ENCODE data around the gene KDM4B.

Gene KDM4B

DNA sequence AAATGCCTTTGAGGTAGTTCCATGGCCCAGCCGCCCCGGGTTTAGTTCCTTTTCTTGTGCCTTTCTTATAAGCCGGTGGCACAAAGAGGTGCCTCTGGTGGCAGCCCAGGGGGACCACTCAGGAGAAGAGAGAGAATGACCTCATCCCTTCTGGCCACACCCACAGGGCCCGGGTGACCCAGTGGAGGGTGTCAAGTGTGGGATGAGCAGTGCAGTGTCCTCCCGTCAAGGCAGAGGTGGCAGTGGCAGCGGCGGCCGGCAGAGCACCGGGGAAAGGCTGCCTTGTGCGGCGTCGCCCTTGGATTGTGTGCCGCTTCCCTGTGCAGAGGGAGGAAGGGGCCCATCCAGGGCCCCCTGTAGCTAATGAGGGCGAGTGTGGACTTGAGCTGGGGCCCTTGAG lies 47.9 kb downstream of the KDM4B start:
- no peak for DNase-seq

- DNase-seq: no peak
Observed at GRCh38 chr19:5017235-5017634, 48.3 kb downstream of the KDM4B start.

- no peak for DNase-seq
Observed at GRCh38 chr19:5018224-5019015, 49.5 kb downstream of the KDM4B start.

DNA sequence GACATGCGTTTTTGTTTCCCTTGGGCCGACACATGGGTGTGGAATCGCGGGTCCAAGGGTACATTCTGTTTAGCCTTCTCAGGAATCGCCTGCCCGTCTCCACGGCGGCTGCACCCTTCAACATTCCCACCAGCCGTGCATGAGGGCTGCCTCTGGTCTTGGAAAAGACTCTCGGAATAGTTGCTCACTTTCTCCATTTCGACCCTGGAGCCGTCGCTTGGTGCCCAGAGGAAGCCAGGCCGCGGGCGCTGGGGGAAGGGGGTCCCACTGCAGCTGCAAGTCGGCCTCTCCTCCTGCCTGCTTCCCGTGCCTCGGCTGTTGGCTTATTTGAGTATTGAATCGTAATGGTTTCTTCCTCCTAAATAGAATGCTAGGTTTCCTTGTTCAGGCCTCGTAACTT lies 51.5 kb downstream of the KDM4B start:
- no peak for DNase-seq

GRCh38 chr19:5021046-5021445 lies 52.1 kb downstream of the KDM4B start:
- no peak for DNase-seq

GRCh38 chr19:5022066-5022860 lies 53.4 kb downstream of the KDM4B start:
- DNase-seq: no peak

DNA sequence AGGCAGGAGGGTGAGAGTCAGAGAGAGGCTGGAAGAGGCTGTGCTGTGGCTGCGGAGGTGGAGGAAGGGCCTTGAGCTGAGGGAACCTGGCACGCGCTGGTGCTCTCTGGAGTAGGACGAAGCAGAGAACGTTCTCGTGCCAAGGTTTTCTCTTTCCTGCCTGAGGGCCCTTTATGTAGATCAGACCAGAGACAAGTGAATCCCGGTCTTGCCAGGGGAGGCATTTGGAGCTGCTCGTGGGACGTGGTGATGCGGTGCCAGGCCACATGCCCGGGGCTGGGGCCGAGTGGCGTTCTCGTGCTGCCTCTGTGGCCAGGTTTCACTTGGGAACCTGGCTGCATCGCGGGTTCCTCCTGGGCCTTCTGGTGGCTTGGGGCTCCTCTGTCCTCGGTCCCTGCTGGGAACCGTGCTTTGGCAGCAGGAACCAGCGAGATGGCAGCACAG lies 54.2 kb downstream of the KDM4B start:
- peak; percentile 56 for DNase-seq

GRCh38 chr19:5024282-5024681 lies 55.4 kb downstream of the KDM4B start:
- DNase-seq: no peak

GRCh38 chr19:5025027-5025426 lies 56.1 kb downstream of the KDM4B start:
- DNase-seq: no peak

DNA sequence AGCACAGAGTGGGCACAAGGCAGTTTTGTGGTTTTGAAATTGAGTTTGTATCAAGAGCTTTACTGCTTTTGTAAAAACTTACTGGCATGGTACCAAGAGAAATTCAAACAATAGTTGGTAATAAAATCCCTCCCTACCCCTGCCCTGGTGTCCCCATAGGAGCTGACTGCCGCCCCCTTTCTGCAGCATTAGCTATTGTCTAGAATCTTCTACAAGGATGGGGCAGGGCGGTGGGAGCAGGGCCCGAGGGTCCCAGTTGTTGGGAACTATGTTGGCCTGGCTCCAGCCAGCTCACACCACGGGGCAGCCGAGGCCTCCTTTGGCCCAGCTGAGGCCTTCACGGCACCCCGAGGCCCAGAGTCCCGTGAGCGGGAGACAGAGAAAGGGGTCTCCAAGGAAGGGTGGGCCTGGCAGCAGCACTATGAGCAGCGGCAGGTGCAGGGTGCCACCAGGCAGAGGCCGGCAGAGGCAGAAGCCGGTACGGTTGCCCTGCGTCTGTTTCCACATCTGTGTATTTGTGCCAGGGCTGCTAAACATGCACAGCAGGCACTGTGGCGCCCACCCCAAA lies 57.9 kb downstream of the KDM4B start:
- DNase-seq: no peak

DNA sequence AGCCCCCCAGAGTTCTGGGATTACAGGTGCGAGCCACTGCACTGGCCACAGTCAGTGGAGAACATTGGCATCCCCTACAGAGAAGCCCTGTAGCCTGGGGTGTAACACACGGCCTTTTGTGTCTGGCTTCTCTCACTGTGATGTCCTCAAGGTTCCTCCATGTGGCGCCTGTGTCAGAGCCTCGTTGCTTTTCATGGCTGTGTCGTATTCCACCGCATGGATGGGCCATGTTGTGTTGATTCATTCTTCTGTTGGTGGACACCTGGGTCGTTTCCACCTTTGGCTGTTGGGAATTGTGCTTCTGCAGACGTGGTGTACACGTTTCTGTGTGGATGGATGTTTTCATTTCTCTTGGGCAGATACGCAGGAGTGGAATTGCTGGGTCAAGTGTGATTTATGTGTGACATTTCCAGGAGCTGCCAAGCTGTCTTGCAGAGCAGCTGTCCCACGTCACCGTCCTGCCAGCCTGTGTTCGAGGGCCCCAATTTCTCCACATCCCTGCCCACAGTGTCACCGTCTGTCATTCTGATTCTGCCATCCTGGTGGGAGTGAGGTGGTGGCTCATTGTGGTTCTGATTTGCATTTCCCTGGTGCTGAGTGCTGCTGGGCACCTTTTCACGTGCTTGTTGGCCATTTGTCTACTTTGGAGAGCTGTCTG lies 59.4 kb downstream of the KDM4B start:
- no peak for DNase-seq

DNA sequence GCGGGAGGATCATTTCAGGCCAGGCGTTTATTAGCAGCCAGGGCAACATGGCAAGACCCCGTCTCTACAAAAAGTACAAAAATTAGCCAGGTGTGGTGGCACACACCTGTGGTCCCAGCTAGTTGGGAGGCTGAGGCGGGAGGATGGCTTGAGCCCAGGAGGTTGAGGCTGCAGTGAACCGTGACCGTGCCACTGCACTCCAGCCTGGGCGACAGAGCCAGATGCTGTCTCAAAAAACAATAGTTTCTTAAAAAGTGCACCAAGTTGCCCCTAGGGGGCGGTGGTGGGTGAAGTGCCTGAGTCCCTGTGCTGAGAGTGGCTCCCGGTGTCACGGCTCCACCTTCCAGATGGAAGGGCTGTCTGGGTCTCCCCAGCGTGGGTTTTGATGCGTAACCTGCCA lies 60.7 kb downstream of the KDM4B start:
- DNase-seq: peak; percentile 3

- no peak for DNase-seq
Observed at GRCh38 chr19:5030136-5030820, 61.4 kb downstream of the KDM4B start.

GRCh38 chr19:5030822-5031221 lies 61.9 kb downstream of the KDM4B start:
- no peak for DNase-seq

DNA sequence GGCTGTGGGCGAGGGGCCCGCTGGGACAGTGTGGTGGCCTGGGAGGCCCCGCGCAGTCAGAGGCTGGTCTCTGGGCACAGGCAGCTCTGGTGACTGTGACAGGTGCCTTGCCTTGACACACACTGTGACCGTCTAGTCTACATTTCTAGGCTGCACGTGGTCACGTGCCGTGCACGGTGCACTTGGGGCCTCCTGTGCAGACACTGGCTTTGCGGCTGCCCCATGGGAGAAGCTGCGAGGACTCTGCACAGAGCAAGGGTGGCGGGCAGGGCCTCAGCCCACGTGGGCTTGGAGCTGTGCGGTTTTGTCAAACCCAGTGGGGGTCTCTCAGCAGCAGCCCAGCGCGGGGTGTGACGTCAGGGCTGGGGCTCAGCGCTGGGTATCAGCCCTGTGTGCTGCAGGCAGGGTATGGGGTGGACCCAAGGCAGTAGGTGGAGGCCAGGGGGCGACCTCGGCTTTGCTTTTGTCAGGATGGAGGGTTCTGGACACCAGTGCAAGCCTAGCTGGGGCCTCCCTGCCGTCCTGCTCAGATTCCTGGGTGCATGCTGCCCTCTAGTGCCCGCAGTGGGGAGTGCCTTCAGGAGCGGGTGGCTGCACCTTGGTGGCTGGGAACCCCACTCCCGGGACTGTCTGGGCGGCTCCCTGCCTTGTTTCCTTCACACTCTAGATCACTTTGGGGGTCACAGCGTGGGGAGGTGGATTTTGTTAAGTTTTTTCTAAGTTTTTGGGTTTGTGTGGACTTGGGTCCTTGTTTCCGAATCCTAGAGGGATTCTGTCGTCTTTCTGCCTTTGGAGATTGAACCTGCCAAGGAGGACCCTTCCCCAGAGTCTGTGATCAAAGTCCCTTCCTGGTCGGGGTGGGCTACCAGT lies 62.6 kb downstream of the KDM4B start:
- DNase-seq: peak; percentile 79

GRCh38 chr19:5032101-5032967 lies 63.4 kb downstream of the KDM4B start:
- peak; percentile 6 for DNase-seq

DNA sequence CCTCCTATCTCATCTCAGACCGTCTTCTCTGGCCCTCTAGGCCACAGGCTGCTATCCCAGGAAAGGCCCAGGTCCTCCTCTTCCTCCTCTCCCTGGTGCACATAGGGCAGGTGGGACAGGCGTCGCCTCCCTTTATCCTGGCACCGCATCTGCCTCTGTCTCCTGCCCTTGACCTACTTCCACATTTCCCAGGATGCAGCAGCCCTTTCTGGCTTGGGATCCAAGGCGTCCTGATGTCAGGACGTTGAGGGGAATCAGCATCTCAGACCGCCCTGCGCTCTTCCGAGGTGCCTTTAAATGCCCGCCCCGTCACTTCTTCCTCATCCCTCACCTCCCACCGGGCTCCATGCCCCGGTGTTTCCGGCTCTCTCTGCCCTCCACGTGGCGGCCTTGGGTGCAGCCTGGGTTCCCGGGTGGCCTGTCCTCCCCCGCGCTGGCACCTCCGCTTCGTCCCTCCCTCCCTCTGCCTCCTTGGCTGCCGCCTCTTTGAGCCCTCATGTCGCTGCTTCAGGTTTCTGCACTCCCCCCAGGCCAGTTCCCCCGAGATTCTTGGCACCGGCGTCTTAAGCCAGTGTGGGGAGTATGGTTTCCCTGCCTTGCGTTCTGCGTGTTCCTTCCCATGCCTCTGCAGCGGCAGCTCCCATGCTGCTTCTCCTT lies 66.3 kb downstream of the KDM4B start:
- peak; percentile 19 for DNase-seq

DNA sequence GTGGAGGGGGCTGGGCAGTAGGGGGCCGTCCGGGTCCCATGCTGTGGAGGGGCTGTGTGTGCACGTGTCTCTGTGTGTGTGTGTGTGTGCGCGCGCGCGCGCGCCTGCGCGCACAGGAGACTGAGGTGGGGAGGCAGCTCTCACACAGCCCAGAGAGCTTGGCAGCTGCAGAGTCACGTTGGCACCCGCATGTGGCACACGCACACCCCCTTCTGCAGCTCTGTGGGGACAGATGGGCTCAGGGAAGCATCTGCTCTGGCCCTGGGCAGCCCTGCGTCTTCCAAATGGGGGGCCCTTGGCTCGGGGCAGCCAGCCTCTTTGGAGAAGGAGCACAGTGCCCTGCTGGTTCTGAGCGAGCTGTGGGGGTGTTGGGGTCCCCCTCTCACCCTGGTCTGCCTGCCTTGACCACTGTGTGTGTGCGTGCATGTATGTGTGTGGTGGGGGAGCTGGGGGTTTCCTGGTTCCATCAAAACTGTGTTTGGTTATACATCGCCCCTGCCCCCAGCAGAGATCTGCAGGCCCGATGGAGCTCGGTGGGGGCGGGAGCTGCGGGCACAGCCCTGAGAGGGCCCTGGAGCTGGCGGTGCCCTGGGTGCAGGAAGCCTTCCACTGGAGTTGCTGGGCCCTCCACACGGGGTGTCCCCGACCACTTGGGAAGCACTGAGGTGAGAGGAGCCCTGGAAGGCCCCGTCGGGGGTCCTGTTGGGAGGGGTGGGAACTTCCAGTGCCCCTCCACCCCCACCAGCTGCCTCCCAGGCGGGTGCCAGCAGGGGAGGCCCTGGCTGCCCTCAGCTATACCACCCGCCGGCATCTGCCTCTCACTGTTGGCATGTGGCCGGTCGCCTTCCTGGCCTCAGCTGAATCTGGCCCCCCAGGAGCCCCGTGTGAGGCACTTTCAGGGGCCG lies 67.1 kb downstream of the KDM4B start:
- DNase-seq: peak; percentile 40

Data from midbrain (tissue), 1 donor.